Natural killer cell (primary cell): ENCODE results near the gene ATP5PB. TPM values are rescaled to one million over a fixed set of nuclear protein-coding genes. Genes with fewer than 3 reads are reported as not detected.

Experiments used
- ATAC-seq, 3 donors: fragments of 150-1000 bp in 2 of 3; fragments of 200-7000 bp in 1 of 3; cut with Tn5 transposase; 1 replicate in 1 of 3; 2 replicates in 2 of 3; pipeline ENCODE4 v1.10.0; 2021; ENCODE audit warnings: mild to moderate bottlenecking in 2 of 3, moderate library complexity in 2 of 3
- DNase-seq, 2 donors: peaks; one replicate each; pipeline versions ENCODE4 v3.0.0 to v3.0.0-alpha.2; 2013 to 2021; ENCODE audit warnings: mixed read lengths in 1 of 2
- H3K27ac ChIP-seq: one replicate; pipeline ENCODE4 v1.5.1; 2013; ENCODE audit warnings: mild to moderate bottlenecking, low read length
- H3K27me3 ChIP-seq: one replicate; pipeline ENCODE4 v1.6.1; 2013; ENCODE audit warnings: low read length; ENCODE audit not compliant: control insufficient read depth, insufficient read depth
- H3K36me3 ChIP-seq: one replicate; pipeline ENCODE4 v1.6.1; 2013; ENCODE audit warnings: low read length; ENCODE audit not compliant: control insufficient read depth, insufficient read depth
- H3K4me1 ChIP-seq: one replicate; pipeline ENCODE4 v1.6.1; 2013; ENCODE audit warnings: low read length; ENCODE audit not compliant: control insufficient read depth, insufficient read depth
- H3K4me3 ChIP-seq: one replicate; pipeline ENCODE4 v1.5.1; 2013; ENCODE audit warnings: low read length
- H3K9me3 ChIP-seq: one replicate; pipeline ENCODE4 v1.6.1; 2013; ENCODE audit warnings: low read length; ENCODE audit not compliant: control insufficient read depth, insufficient read depth
- H3K27ac Mint-ChIP-seq, 2 donors: one replicate each; pipeline ENCODE4 v1.8.0; 2022; ENCODE audit warnings: mild to moderate bottlenecking in 2 of 2, mixed read lengths in 2 of 2, moderate library complexity in 1 of 2
- H3K27me3 Mint-ChIP-seq, 2 donors: one replicate each; pipeline ENCODE4 v1.8.0; 2022; ENCODE audit warnings: low read depth in 2 of 2, mixed read lengths in 2 of 2
- H3K36me3 Mint-ChIP-seq: one replicate; pipeline ENCODE4 v1.8.0; 2022; ENCODE audit warnings: mixed read lengths
- H3K4me1 Mint-ChIP-seq, 2 donors: one replicate each; pipeline ENCODE4 v1.8.0; 2022; ENCODE audit warnings: mixed read lengths in 2 of 2
- H3K4me3 Mint-ChIP-seq: one replicate; pipeline ENCODE4 v1.8.0; 2022; ENCODE audit warnings: mild to moderate bottlenecking, moderate library complexity, mixed read lengths
- H3K9me3 Mint-ChIP-seq, 2 donors: one replicate each; pipeline ENCODE4 v1.8.0; 2022; ENCODE audit warnings: mixed read lengths in 2 of 2
- WGBS: methylation state at CpG from one replicate; pipeline ENCODE4 v1.1.7; 2013; ENCODE audit warnings: missing lambda C conversion rate; ENCODE audit not compliant: insufficient coverage; 5-methylcytosine and 5-hydroxymethylcytosine counted together
- intact Hi-C: fragments of 100-400 bp; cut with micrococcal nuclease; formaldehyde crosslinking; loops from one replicate; pipeline ENCODE4 v1.14.2; 2022
- total RNA-seq, 4 donors: library from RNA; stranded (reverse); fragments of 120-200 nt in 1 of 4; gene quantifications; one replicate each; pipeline versions ENCODE4 v1.2.3 to v1.2.4, GENCODE V29; 2013 to 2022
- TF ChIP-seq, protein P1 (sequence below): fragments of 200-600 bp; IDR thresholded peaks from one replicate; pipeline ENCODE4 v1.8.0; 2022; ENCODE audit warnings: antibody characterized with exemption

The ATP5PB gene
- total RNA-seq, 3 donors from 2014 or later (not counting 1 experiment from before 2014, with no cell fraction given) = 105 to 115 (median 105) TPM

DNA sequence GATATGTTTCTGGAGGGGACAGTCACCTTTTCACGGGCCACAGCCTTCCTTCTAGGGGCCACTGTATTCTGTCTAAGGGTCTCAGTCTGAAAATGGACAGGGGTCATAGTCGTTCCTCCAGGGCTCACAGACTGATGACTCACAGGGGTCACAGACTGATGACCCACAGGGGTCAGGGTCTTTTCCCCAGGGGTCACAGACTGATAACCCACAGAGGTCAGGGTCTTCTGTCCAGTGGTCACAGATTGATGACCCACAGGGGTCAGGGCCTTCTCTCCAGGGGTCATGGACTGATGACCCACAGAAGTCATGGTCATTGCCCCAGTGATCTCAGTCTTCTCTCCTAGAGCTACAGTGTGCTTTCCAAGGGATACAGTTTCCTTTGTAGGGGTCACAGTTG, 34.5 kb upstream of the ATP5PB start:
- Mint-ChIP-seq H3K4me3 (no peak overlapping the region), H3K27me3 (peaks cover 6 to 16% of the 10 kb centered on the region in 2 donors), H3K9me3 (no peaks in the 10 kb centered on the region), H3K4me1 (no peaks in the 10 kb centered on the region), H3K36me3 (no peaks in the 10 kb centered on the region), H3K27ac (no peak overlapping the region)
- Histone ChIP-seq H3K4me1 (no peaks in the 10 kb centered on the region), H3K9me3 (no peaks in the 10 kb centered on the region), H3K36me3 (no peaks in the 10 kb centered on the region), H3K27me3 (no peaks in the 10 kb centered on the region), H3K27ac (no peak overlapping the region), H3K4me3 (no peak overlapping the region)
- DNase-seq (no peak), ATAC-seq (no peak)
- intact Hi-C loops = no loop called here
- 88% methylated on average over 2 of the region's 2 CpGs for WGBS
- TF ChIP-seq, protein P1, sequence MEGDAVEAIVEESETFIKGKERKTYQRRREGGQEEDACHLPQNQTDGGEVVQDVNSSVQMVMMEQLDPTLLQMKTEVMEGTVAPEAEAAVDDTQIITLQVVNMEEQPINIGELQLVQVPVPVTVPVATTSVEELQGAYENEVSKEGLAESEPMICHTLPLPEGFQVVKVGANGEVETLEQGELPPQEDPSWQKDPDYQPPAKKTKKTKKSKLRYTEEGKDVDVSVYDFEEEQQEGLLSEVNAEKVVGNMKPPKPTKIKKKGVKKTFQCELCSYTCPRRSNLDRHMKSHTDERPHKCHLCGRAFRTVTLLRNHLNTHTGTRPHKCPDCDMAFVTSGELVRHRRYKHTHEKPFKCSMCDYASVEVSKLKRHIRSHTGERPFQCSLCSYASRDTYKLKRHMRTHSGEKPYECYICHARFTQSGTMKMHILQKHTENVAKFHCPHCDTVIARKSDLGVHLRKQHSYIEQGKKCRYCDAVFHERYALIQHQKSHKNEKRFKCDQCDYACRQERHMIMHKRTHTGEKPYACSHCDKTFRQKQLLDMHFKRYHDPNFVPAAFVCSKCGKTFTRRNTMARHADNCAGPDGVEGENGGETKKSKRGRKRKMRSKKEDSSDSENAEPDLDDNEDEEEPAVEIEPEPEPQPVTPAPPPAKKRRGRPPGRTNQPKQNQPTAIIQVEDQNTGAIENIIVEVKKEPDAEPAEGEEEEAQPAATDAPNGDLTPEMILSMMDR = no peak

GRCh38 chr1:111415461-111415860, 33.8 kb upstream of the ATP5PB start:
- no peak overlapping the region for H3K27ac Mint-ChIP-seq
- TF ChIP-seq, protein P1 = no peak
- no peaks in the 10 kb centered on the region for H3K4me1 ChIP-seq
- H3K36me3 Mint-ChIP-seq = no peaks in the 10 kb centered on the region
- H3K36me3 ChIP-seq = no peaks in the 10 kb centered on the region
- no peak for ATAC-seq
- no peaks in the 10 kb centered on the region for H3K4me1 Mint-ChIP-seq
- H3K27me3 Mint-ChIP-seq = peaks cover 6 to 12% of the 10 kb centered on the region in 2 donors
- WGBS = 83% methylated on average over 3 of the region's 3 CpGs
- DNase-seq = no peak
- intact Hi-C loops = no loop called here
- H3K27me3 ChIP-seq = no peaks in the 10 kb centered on the region
- no peak overlapping the region for H3K27ac ChIP-seq
- no peaks in the 10 kb centered on the region for H3K9me3 ChIP-seq
- no peaks in the 10 kb centered on the region for H3K9me3 Mint-ChIP-seq
- no peak overlapping the region for H3K4me3 ChIP-seq
- H3K4me3 Mint-ChIP-seq = no peak overlapping the region

DNA sequence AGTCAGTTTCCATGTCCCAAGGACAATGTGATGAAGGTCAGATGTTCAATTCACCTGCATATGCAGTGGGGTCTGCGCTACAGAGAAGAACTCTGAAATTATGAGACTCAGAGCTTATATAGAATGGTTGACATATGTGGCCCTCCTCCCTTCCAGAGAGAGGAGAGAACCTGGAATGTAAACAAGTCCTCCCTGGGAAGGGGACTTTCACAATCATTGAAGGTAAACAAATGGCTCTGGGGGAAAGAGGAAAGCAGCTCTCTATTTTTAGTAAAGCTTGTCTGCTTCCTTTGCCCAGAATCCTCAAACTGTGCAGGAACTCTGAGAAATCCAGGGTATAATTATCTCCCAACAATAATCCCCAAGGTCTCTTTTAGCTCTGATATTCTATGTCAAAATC, 31.5 kb upstream of the ATP5PB start:
- no peaks in the 10 kb centered on the region for H3K36me3 ChIP-seq
- intact Hi-C loops = no loop called here
- ATAC-seq = no peak
- DNase-seq = no peak
- H3K9me3 Mint-ChIP-seq = no peaks in the 10 kb centered on the region
- H3K27me3 Mint-ChIP-seq = peaks cover 6 to 14% of the 10 kb centered on the region in 2 donors
- no peak overlapping the region for H3K4me3 ChIP-seq
- no peaks in the 10 kb centered on the region for H3K36me3 Mint-ChIP-seq
- TF ChIP-seq, protein P1 = no peak
- no peaks in the 10 kb centered on the region for H3K4me1 ChIP-seq
- no peak overlapping the region for H3K27ac Mint-ChIP-seq
- H3K27ac ChIP-seq = no peak overlapping the region
- WGBS = 94% methylated on average over 1 of the region's 1 CpG
- no peaks in the 10 kb centered on the region for H3K4me1 Mint-ChIP-seq
- no peaks in the 10 kb centered on the region for H3K9me3 ChIP-seq
- H3K27me3 ChIP-seq = no peaks in the 10 kb centered on the region
- no peak overlapping the region for H3K4me3 Mint-ChIP-seq

GRCh38 chr1:111419037-111419436, 30.2 kb upstream of the ATP5PB start:
- H3K27me3 Mint-ChIP-seq = peaks cover 6 to 16% of the 10 kb centered on the region in 2 donors
- no peaks in the 10 kb centered on the region for H3K36me3 ChIP-seq
- intact Hi-C loops = no loop called here
- no peak overlapping the region for H3K4me3 ChIP-seq
- no peaks in the 10 kb centered on the region for H3K9me3 ChIP-seq
- no peaks in the 10 kb centered on the region for H3K27me3 ChIP-seq
- H3K4me3 Mint-ChIP-seq = no peak overlapping the region
- no peaks in the 10 kb centered on the region for H3K4me1 Mint-ChIP-seq
- TF ChIP-seq, protein P1 = no peak
- H3K4me1 ChIP-seq = no peaks in the 10 kb centered on the region
- DNase-seq (no peak), ATAC-seq (no peak)
- no peaks in the 10 kb centered on the region for H3K36me3 Mint-ChIP-seq
- H3K27ac ChIP-seq = no peak overlapping the region
- no peaks in the 10 kb centered on the region for H3K9me3 Mint-ChIP-seq
- no CpG with 5 or more reads among the region's 1 CpG for WGBS
- H3K27ac Mint-ChIP-seq = no peak overlapping the region
